Mucosa of descending colon (tissue), 3 donors: Measurements from ENCODE around the gene CD68. TPM values are rescaled to one million over a fixed set of nuclear protein-coding genes. Genes with fewer than 3 reads are reported as not detected.

ENCODE experiments used
- ATAC-seq: fragments of 200-7000 bp; cut with Tn5 transposase; one replicate; pipeline ENCODE4 v1.9.1; 2020; ENCODE audit warnings: mild to moderate bottlenecking, moderate library complexity
- DNase-seq, 3 donors: peaks; one replicate each; pipeline ENCODE4 v3.0.0-alpha.2; 2020
- H3K36me3 ChIP-seq: fragments of 200-600 bp; one replicate; pipeline ENCODE4 v1.8.0; 2021; ENCODE audit warnings: low read depth, mild to moderate bottlenecking
- H3K4me1 ChIP-seq: fragments of 200-600 bp; one replicate; pipeline ENCODE4 v1.8.0; 2021; ENCODE audit warnings: low read depth, mild to moderate bottlenecking
- H3K4me3 ChIP-seq: fragments of 200-600 bp; one replicate; pipeline ENCODE4 v1.8.0; 2021; ENCODE audit warnings: mild to moderate bottlenecking
- H3K9me3 ChIP-seq: fragments of 200-600 bp; one replicate; pipeline ENCODE4 v1.8.0; 2021; ENCODE audit warnings: mild to moderate bottlenecking
- intact Hi-C, 2 donors: fragments of 100-400 bp; cut with DNase I in 1 of 2; cut with micrococcal nuclease in 1 of 2; formaldehyde crosslinking; loops; one replicate each; pipeline versions ENCODE4 v1.11.0 to v1.11.1; 2022; cut with DNase I, micrococcal nuclease
- total RNA-seq, 3 donors: library from RNA; stranded (reverse); fragmentation: NEBNext Ultra II Directional in 2 of 3; extraction: Animal tissue kit (Norgen Biotek cat#: 25700) in 2 of 3; gene quantifications; one replicate each; pipeline versions ENCODE4 v1.2.1 to v1.2.4, GENCODE V29; 2021 to 2023
- TF ChIP-seq, protein P1 (sequence below): fragments of 200-600 bp; IDR thresholded peaks from one replicate; pipeline ENCODE4 v1.8.0; 2022; ENCODE audit warnings: antibody characterized with exemption, mild to moderate bottlenecking
- donor health status: DM: no; HTN: no; CAD: no; lungs with moderate emphysema.
- donor health status: DM: no; HTN: no; CAD: no.
- donor health status: DM: no; HTN: yes; CAD: no.

Gene CD68
- total RNA-seq, 3 donors from 2014 or later = 41.4 to 91.9 (median 50.7) TPM

DNA sequence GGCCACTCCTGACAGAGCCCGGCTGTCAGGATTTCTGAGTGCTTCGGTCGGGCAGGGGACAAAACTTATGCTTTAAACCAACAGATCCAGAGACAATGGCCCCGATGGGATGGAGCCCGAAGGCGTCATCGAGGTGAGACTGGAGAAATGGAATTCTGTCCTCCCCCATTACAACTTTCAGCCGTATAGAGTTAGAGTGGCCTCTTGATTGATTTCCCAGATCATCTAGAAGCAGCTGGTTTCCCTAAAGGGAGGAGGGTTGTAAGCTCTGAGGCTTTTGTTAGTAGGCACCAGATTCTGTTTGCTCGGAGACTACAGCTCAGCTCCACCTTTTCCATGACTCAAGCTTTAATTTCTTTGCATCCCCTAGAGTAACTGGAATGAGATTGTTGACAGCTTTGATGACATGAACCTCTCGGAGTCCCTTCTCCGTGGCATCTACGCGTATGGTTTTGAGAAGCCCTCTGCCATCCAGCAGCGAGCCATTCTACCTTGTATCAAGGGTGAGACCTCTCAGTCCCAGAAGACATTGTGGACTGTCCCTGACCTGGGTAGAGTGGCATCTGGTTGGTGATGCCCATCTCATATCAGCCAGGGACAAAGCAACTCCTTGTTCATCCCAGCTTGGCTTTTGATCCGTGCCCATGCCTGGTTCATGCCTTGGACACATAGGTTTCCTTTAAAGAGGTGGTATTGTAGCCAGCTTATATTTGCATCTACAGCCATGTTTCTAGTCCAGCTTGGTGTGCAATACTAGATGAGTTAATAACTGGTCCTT lies 5.1 kb upstream of the CD68 start:
- H3K4me1 ChIP-seq = peaks cover 36% of the 10 kb centered on the region
- H3K36me3 ChIP-seq = peaks cover 27% of the 10 kb centered on the region
- intact Hi-C loops = no loop called here
- no peak overlapping the region for H3K4me3 ChIP-seq
- no peak for ATAC-seq
- TF ChIP-seq, protein P1, sequence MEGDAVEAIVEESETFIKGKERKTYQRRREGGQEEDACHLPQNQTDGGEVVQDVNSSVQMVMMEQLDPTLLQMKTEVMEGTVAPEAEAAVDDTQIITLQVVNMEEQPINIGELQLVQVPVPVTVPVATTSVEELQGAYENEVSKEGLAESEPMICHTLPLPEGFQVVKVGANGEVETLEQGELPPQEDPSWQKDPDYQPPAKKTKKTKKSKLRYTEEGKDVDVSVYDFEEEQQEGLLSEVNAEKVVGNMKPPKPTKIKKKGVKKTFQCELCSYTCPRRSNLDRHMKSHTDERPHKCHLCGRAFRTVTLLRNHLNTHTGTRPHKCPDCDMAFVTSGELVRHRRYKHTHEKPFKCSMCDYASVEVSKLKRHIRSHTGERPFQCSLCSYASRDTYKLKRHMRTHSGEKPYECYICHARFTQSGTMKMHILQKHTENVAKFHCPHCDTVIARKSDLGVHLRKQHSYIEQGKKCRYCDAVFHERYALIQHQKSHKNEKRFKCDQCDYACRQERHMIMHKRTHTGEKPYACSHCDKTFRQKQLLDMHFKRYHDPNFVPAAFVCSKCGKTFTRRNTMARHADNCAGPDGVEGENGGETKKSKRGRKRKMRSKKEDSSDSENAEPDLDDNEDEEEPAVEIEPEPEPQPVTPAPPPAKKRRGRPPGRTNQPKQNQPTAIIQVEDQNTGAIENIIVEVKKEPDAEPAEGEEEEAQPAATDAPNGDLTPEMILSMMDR = no peak
- H3K9me3 ChIP-seq = no peaks in the 10 kb centered on the region
- DNase-seq = peak in 2 of 3 donors; percentile 5 to 7

DNA sequence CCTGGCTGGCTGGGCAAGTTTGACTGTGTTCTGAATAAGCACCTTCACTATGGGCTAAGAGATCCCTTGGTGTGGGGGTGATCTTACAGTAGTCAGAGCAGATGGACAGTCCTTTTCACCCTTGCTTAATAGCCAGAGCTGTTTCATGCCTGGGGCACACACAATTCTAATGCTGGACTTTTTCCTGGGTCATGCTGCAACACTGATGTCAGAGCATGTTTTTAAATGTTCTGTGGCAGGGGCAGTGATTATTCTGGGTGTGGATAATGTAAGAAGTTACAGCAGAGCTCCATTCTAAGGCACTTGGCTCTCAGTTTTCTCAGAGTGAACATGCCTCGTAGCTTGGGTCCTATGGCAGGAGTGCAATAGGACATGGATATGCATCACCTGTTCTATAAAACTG lies 4.0 kb upstream of the CD68 start:
- peak in 1 of 3 donors; percentile 9 for DNase-seq
- H3K36me3 ChIP-seq = peaks cover 27% of the 10 kb centered on the region
- H3K4me1 ChIP-seq = peaks cover 40% of the 10 kb centered on the region
- intact Hi-C loops = no loop called here
- no peak overlapping the region for H3K4me3 ChIP-seq
- TF ChIP-seq, protein P1 = no peak
- ATAC-seq = no peak
- no peaks in the 10 kb centered on the region for H3K9me3 ChIP-seq

DNA sequence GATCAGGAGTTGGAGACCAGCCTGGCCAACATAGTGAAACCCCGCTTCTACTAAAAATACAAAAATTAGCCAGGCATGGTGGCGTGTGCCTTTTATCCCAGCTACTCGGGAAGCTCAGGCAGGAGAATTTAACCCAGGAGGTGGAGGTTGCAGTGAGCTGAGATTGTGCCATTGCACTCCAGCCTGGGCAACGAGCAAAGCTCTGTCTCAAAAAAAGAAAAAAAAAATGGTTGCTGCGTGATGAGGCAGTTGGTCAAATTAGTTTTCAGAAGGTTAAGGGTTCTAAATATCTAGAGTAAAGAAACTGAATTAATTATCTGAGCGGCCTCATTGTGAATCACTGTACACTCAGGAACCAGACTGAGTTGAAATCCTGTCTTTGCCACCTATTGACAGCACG lies 3.5 kb upstream of the CD68 start:
- Histone ChIP-seq H3K36me3 (peaks cover 27% of the 10 kb centered on the region), H3K4me3 (no peak overlapping the region)
- intact Hi-C loops = no loop called here

DNA sequence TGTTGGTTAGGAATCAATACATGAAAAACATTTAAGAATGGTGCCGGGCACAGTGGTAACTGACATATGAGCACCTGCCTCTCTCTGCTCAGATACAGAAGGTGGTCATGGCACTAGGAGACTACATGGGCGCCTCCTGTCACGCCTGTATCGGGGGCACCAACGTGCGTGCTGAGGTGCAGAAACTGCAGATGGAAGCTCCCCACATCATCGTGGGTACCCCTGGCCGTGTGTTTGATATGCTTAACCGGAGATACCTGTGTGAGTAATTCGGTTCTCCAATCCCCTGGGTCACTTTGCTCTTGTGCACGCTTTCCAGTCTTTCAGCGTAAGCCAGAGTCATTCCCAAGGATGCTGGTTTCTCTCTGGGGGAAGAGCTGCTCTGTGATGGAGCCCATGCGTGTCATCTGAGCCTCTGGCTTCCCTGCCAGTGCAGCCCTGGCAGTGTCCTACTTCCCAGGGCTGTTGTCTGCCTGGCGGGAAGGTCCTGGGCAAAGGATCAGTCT lies 3.0 kb upstream of the CD68 start:
- H3K4me1 ChIP-seq = peaks cover 40% of the 10 kb centered on the region
- TF ChIP-seq, protein P1 = no peak
- intact Hi-C loops = no loop called here
- no peak for ATAC-seq
- peaks cover 27% of the 10 kb centered on the region for H3K36me3 ChIP-seq
- peak in 2 of 3 donors; percentile 11 to 39 for DNase-seq
- H3K4me3 ChIP-seq = no peak overlapping the region
- H3K9me3 ChIP-seq = no peaks in the 10 kb centered on the region

More for the DNA sequence above, 3.5 kb upstream of the CD68 start:
- Histone ChIP-seq H3K9me3 (no peaks in the 10 kb centered on the region), H3K4me1 (peaks cover 40% of the 10 kb centered on the region)
- DNase-seq = no peak
- TF ChIP-seq, protein P1 = no peak
- ATAC-seq = no peak

DNA sequence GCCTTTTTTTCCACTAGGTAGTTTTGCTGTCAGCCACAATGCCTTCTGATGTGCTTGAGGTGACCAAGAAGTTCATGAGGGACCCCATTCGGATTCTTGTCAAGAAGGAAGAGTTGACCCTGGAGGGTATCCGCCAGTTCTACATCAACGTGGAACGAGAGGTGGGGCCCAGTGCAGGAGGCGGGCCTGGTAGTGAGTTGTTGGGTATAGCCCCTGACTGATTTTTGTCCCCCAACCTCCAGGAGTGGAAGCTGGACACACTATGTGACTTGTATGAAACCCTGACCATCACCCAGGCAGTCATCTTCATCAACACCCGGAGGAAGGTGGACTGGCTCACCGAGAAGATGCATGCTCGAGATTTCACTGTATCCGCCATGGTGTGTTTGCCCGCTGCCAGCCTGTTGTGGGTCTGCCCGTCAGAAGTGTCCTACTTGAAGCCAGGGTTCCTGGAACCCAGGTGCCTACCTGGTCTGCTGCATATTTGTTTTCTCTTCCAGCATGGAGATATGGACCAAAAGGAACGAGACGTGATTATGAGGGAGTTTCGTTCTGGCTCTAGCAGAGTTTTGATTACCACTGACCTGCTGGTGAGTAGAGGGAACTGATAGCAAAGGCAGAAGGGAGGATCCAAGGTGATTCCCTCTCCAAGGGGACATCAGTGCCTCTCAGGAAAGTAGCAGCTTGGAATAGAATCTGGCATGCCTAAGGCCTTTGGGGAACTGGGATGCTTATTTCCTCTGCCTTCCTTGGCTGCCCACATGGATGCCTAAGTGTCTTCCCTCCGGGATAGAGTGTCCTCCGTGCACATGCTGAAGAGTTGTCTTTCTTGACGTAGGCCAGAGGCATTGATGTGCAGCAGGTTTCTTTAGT lies 1.9 kb upstream of the CD68 start:
- H3K4me1 ChIP-seq = peaks cover 35% of the 10 kb centered on the region
- ATAC-seq = no peak
- H3K36me3 ChIP-seq = peaks cover 23% of the 10 kb centered on the region
- H3K9me3 ChIP-seq = no peaks in the 10 kb centered on the region
- DNase-seq = peak in 2 of 3 donors; percentile 11 to 15
- TF ChIP-seq, protein P1 = no peak
- intact Hi-C loops = no loop called here
- H3K4me3 ChIP-seq = no peak overlapping the region
